HCT116 (cell line): ENCODE data around the gene FBXL4.

Experiments used
- CEBPB ChIP-seq: IDR thresholded peaks from 2 replicates; pipeline ENCODE4 v1.6.1; 2012; ENCODE audit warnings: low read depth
- CTCF ChIP-seq, 3 experiments: fragments of 200-600 bp in 1 of 3; sonication (generic) in 1 of 3; IDR thresholded peaks in 2 of 3; conservative IDR thresholded peaks in 1 of 3; 2 replicates each; pipeline ENCODE4 v1.5.1; 2012 to 2017; ENCODE audit warnings: low read depth in 2 of 3, low read length in 2 of 3, antibody characterized with exemption in 1 of 3, borderline replicate concordance in 1 of 3, control low read depth in 1 of 3, mild to moderate bottlenecking in 1 of 3, mixed read lengths in 1 of 3, mixed run types in 1 of 3, moderate library complexity in 1 of 3; ENCODE audit not compliant: insufficient read depth in 1 of 3
- FOSL1 ChIP-seq: IDR thresholded peaks from 2 replicates; pipeline ENCODE4 v1.6.1; 2012; ENCODE audit warnings: low read depth
- MAX ChIP-seq: IDR thresholded peaks from 2 replicates; pipeline ENCODE4 v1.6.1; 2012
- POLR2A ChIP-seq: IDR thresholded peaks from 2 replicates; pipeline ENCODE4 v1.7.0; 2011; ENCODE audit warnings: borderline replicate concordance; ENCODE audit not compliant: insufficient read depth, insufficient read length; ENCODE audit errors: extremely low read depth
- POLR2AphosphoS5 ChIP-seq: IDR thresholded peaks from 2 replicates; pipeline ENCODE4 v1.6.1; 2011; ENCODE audit warnings: mild to moderate bottlenecking, low read depth, low read length, moderate library complexity
- RAD21 ChIP-seq: IDR thresholded peaks from 2 replicates; pipeline ENCODE4 v1.6.1; 2012; ENCODE audit warnings: low read depth, mild to moderate bottlenecking
- SIN3A ChIP-seq: IDR thresholded peaks from 2 replicates; pipeline ENCODE4 v1.6.1; 2012; ENCODE audit warnings: low read depth

- TF ChIP-seq FOSL1 = no peak
- no peak for TF ChIP-seq CTCF (IDR thresholded peaks at IDR 0.05 in 2 of 3, conservative IDR thresholded peaks at IDR 0.05 in 1 of 3; ENCODE audit: borderline replicate concordance in 1 of 3, insufficient read depth in 1 of 3, low read depth in 2 of 3, low read length in 2 of 3)
- TF ChIP-seq CEBPB = no peak
- TF ChIP-seq POLR2A = no peak
- no peak for TF ChIP-seq SIN3A
- TF ChIP-seq POLR2AphosphoS5 = no peak
- no peak for TF ChIP-seq MAX
- TF ChIP-seq RAD21 = no peak
Observed at GRCh38 chr6:98944168-98944567, 3.6 kb downstream of the FBXL4 start.
